KMS-11 (cell line): Measurements from ENCODE around the gene STX1B.
A peak's percentile ranks its signal among the peaks of the same experiment; 100 is the strongest.

Source experiments
- H2AFZ ChIP-seq: fragments of 200-600 bp; sonication (generic); 2 replicates; pipeline ENCODE4 v1.6.1; 2016; ENCODE audit warnings: antibody characterized with exemption, mixed run types, low read depth
- H3K27ac ChIP-seq: fragments of 200-600 bp; sonication (generic); 2 replicates; pipeline ENCODE4 v1.6.1; 2016; ENCODE audit warnings: mild to moderate bottlenecking, mixed run types
- H3K27me3 ChIP-seq: fragments of 200-600 bp; sonication (generic); 2 replicates; pipeline ENCODE4 v1.6.1; 2017; ENCODE audit warnings: mild to moderate bottlenecking, low read depth, mixed run types, moderate library complexity; ENCODE audit not compliant: insufficient read depth
- H3K36me3 ChIP-seq: fragments of 200-600 bp; sonication (generic); 2 replicates; pipeline ENCODE4 v1.6.1; 2017; ENCODE audit warnings: mild to moderate bottlenecking, mixed run types; ENCODE audit not compliant: insufficient read depth
- H3K4me1 ChIP-seq: fragments of 200-600 bp; sonication (generic); 2 replicates; pipeline ENCODE4 v1.6.1; 2016; ENCODE audit warnings: mild to moderate bottlenecking, low read depth, mixed run types; ENCODE audit not compliant: poor library complexity, severe bottlenecking
- H3K4me2 ChIP-seq: fragments of 200-600 bp; sonication (generic); 2 replicates; pipeline ENCODE4 v1.7.0; 2016; ENCODE audit warnings: mild to moderate bottlenecking, mixed run types
- H3K4me3 ChIP-seq: fragments of 200-600 bp; sonication (generic); IDR thresholded peaks from 2 replicates; pipeline ENCODE4 v1.6.1; 2017; ENCODE audit warnings: low read depth, low read length, mixed read lengths; ENCODE audit not compliant: insufficient read depth
- H3K79me2 ChIP-seq: fragments of 200-600 bp; sonication (generic); 2 replicates; pipeline ENCODE4 v1.6.1; 2016; ENCODE audit warnings: low read depth, mixed run types; ENCODE audit not compliant: insufficient read depth
- H3K9ac ChIP-seq: fragments of 200-600 bp; sonication (generic); 2 replicates; pipeline ENCODE4 v1.6.1; 2016; ENCODE audit warnings: mild to moderate bottlenecking, mixed run types
- H4K20me1 ChIP-seq: fragments of 200-600 bp; sonication (generic); 2 replicates; pipeline ENCODE4 v1.6.1; 2016; ENCODE audit warnings: mild to moderate bottlenecking, mixed run types; ENCODE audit not compliant: insufficient read depth
- CTCF ChIP-seq: fragments of 200-600 bp; sonication (generic); conservative IDR thresholded peaks from 2 replicates; pipeline ENCODE4 v1.6.1; 2017; ENCODE audit warnings: low read depth, mild to moderate bottlenecking, antibody characterized with exemption, low read length, moderate library complexity, mixed read lengths

The STX1B gene

GRCh38 chr16:30984669-30985400, 25.6 kb downstream of the STX1B start, which contains the start of gene HSD3B7:
Gene HSD3B7 (plus strand): TSS chr16:30985207. CDS start chr16:30985659, 452 bp downstream.
- H3K9ac ChIP-seq = no peak within 1 kb of the TSS
- H3K79me2 ChIP-seq = no peaks in the 10 kb centered on the region
- no peak within 1 kb of the TSS for H3K27ac ChIP-seq
- no peaks in the 10 kb centered on the region for H3K4me1 ChIP-seq
- no peaks in the 10 kb centered on the region for H3K27me3 ChIP-seq
- no peaks in the 10 kb centered on the region for H4K20me1 ChIP-seq
- no peak within 1 kb of the TSS for H3K4me3 ChIP-seq
- H2AFZ ChIP-seq = no peak within 1 kb of the TSS
- H3K36me3 ChIP-seq = no peaks in the 10 kb centered on the region
- peak; percentile 90 for TF ChIP-seq CTCF
- H3K4me2 ChIP-seq = no peak within 1 kb of the TSS

- no peaks in the 10 kb centered on the region for H3K79me2 ChIP-seq
- no peak for TF ChIP-seq CTCF
- H3K9ac ChIP-seq = no peak overlapping the region
- H4K20me1 ChIP-seq = no peaks in the 10 kb centered on the region
- no peak overlapping the region for H3K4me2 ChIP-seq
- no peak overlapping the region for H2AFZ ChIP-seq
- H3K27me3 ChIP-seq = no peaks in the 10 kb centered on the region
- H3K4me1 ChIP-seq = no peaks in the 10 kb centered on the region
- no peak overlapping the region for H3K4me3 ChIP-seq
- 0 out of 2 replicates have a peak, but pooled peaks cover 5% of the 10 kb centered on the region for H3K36me3 ChIP-seq
- H3K27ac ChIP-seq = no peak overlapping the region
Observed at GRCh38 chr16:30983898-30984610, 26.4 kb downstream of the STX1B start.

GRCh38 chr16:30983289-30983889, 27.0 kb downstream of the STX1B start:
- Histone ChIP-seq H3K27ac (no peak overlapping the region), H3K4me2 (no peak overlapping the region), H3K9ac (no peak overlapping the region), H2AFZ (no peak overlapping the region), H3K79me2 (no peaks in the 10 kb centered on the region), H3K4me3 (no peak overlapping the region), H3K27me3 (no peaks in the 10 kb centered on the region), H3K4me1 (no peaks in the 10 kb centered on the region), H3K36me3 (0 out of 2 replicates have a peak, but pooled peaks cover 5% of the 10 kb centered on the region), H4K20me1 (no peaks in the 10 kb centered on the region)
- TF ChIP-seq CTCF = no peak

- no peaks in the 10 kb centered on the region for H3K27me3 ChIP-seq
- H3K4me3 ChIP-seq = no peak overlapping the region
- H4K20me1 ChIP-seq = no peaks in the 10 kb centered on the region
- H3K27ac ChIP-seq = no peak overlapping the region
- no peak overlapping the region for H2AFZ ChIP-seq
- no peaks in the 10 kb centered on the region for H3K4me1 ChIP-seq
- no peak overlapping the region for H3K9ac ChIP-seq
- no peaks in the 10 kb centered on the region for H3K79me2 ChIP-seq
- no peak overlapping the region for H3K4me2 ChIP-seq
- no peak for TF ChIP-seq CTCF
- 0 out of 2 replicates have a peak, but pooled peaks cover 5% of the 10 kb centered on the region for H3K36me3 ChIP-seq
Observed at GRCh38 chr16:30982548-30983288, 27.7 kb downstream of the STX1B start.
